ENCODE measurements around the gene CD6.

- TF ChIP-seq TARDBP (IDR thresholded peaks at IDR 0.05) (no peak), HDGF (IDR thresholded peaks at IDR 0.05; ENCODE audit: borderline replicate concordance) (no peak), BHLHE40 (IDR thresholded peaks at IDR 0.05; ENCODE audit: borderline replicate concordance) (no peak), SUZ12 (IDR thresholded peaks at IDR 0.05) (no peak)
These were observed 47.2 kb upstream of the CD6 start, which contains the start of gene TMEM132A for GRCh38 chr11:60924110-60924905.
